Stomach (tissue), 4 donors: ENCODE data around the gene NRIP1.
"Not testable (repeated sequence)": the region's sequence is repeated elsewhere in the genome, so short reads cannot be mapped to it uniquely, and the experiment has no call there.

Source experiments
- EP300 ChIP-seq: sonication (generic); formaldehyde crosslinking; IDR thresholded peaks from one replicate; pipeline ENCODE4 v1.6.1; 2017; ENCODE audit warnings: antibody characterized with exemption
- TF ChIP-seq, protein P1 (sequence below), 7 experiments: fragments of 450-650 bp in 4 of 7; fragments of 200-600 bp in 3 of 7; sonication (generic) in 3 of 7; IDR thresholded peaks; one replicate each; pipeline ENCODE4 v1.5.1; 2016 to 2019; ENCODE audit warnings: antibody characterized with exemption in 7 of 7, control low read depth in 2 of 7, mild to moderate bottlenecking in 1 of 7

DNA sequence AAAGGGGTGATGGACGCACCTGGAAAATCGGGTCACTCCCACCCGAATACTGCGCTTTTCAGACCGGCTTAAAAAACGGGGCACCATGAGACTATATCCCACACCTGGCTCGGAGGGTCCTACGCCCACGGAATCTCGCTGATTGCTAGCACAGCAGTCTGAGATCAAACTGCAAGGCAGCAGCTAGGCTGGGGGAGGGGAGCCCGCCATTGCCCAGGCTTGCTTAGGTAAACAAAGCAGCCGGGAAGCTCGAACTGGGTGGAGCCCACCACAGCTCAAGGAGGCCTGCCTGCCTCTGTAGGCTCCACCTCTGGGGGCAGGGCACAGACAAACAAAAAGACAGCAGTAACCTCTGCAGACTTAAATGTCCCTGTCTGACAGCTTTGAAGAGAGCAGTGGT lies 137.5 kb downstream of the NRIP1 start:
- TF ChIP-seq, protein P1, sequence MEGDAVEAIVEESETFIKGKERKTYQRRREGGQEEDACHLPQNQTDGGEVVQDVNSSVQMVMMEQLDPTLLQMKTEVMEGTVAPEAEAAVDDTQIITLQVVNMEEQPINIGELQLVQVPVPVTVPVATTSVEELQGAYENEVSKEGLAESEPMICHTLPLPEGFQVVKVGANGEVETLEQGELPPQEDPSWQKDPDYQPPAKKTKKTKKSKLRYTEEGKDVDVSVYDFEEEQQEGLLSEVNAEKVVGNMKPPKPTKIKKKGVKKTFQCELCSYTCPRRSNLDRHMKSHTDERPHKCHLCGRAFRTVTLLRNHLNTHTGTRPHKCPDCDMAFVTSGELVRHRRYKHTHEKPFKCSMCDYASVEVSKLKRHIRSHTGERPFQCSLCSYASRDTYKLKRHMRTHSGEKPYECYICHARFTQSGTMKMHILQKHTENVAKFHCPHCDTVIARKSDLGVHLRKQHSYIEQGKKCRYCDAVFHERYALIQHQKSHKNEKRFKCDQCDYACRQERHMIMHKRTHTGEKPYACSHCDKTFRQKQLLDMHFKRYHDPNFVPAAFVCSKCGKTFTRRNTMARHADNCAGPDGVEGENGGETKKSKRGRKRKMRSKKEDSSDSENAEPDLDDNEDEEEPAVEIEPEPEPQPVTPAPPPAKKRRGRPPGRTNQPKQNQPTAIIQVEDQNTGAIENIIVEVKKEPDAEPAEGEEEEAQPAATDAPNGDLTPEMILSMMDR (IDR thresholded peaks at IDR 0.05), result not testable (repeated sequence)
- not testable (repeated sequence) for TF ChIP-seq EP300
